NB4 (cell line): ENCODE data around the gene RIMS4.

ENCODE experiments used
- CTCF ChIP-seq: IDR thresholded peaks from one replicate; pipeline ENCODE4 v1.5.1; 2012; ENCODE audit warnings: low read depth, low read length
- POLR2A ChIP-seq: IDR thresholded peaks from 2 replicates; pipeline ENCODE4 v1.6.1; 2011; ENCODE audit warnings: mild to moderate bottlenecking; ENCODE audit not compliant: insufficient read length; ENCODE audit errors: extremely low read depth

- no peak for TF ChIP-seq CTCF
- TF ChIP-seq POLR2A: no peak
Measured at GRCh38 chr20:44711237-44711636, 99.1 kb downstream of the RIMS4 start.
